Neural progenitor cell (in vitro differentiated cells): ENCODE data around the gene PIK3R3.

Experiments used
- EZH2 ChIP-seq: fragments of 200-600 bp; sonication (generic); IDR thresholded peaks from 2 replicates; pipeline ENCODE4 v1.6.1; 2017; ENCODE audit warnings: antibody characterized with exemption, mild to moderate bottlenecking, moderate library complexity
- EZH2phosphoT487 ChIP-seq: fragments of 200-600 bp; sonication (generic); IDR thresholded peaks from 2 replicates; pipeline ENCODE4 v1.6.1; 2017; ENCODE audit warnings: antibody characterized with exemption
- TF ChIP-seq, protein P1 (sequence below): fragments of 200-600 bp; sonication (generic); IDR thresholded peaks from 2 replicates; pipeline ENCODE4 v1.5.1; 2017; ENCODE audit warnings: antibody characterized with exemption, mild to moderate bottlenecking

DNA sequence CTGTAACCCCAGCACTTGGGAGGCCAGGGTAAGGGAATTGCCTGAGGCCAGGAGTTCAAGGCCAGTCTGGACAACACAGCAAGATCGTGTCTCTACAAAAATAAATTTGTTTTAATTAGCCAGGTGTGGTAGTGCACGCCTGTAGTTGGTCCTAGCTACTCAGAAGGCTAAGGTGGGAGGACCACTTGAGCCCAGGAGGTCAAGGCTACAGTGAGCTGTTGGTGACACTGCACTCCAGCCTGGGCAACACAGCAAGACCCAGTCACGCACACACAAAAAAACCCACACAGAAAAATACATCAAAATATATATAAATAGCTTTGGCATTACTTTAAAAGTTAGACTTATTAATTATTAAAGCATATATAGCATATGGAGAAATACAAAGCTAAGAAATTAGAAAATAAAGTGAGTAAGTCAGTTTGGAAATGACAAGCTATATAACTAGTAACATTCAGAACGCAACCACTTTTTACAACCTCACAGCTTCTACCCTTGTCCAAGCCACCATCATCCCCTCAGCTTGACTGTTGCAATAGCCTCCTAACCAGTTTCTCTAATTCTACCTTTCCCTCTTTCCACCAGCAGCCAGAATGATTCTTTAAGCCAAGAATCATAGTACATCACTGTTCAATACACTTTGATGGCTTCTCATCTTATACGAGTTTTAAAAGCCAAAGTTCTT is 14.5 kb downstream of the PIK3R3 start:
- TF ChIP-seq, protein P1, sequence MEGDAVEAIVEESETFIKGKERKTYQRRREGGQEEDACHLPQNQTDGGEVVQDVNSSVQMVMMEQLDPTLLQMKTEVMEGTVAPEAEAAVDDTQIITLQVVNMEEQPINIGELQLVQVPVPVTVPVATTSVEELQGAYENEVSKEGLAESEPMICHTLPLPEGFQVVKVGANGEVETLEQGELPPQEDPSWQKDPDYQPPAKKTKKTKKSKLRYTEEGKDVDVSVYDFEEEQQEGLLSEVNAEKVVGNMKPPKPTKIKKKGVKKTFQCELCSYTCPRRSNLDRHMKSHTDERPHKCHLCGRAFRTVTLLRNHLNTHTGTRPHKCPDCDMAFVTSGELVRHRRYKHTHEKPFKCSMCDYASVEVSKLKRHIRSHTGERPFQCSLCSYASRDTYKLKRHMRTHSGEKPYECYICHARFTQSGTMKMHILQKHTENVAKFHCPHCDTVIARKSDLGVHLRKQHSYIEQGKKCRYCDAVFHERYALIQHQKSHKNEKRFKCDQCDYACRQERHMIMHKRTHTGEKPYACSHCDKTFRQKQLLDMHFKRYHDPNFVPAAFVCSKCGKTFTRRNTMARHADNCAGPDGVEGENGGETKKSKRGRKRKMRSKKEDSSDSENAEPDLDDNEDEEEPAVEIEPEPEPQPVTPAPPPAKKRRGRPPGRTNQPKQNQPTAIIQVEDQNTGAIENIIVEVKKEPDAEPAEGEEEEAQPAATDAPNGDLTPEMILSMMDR: no peak
- TF ChIP-seq EZH2phosphoT487: no peak
- no peak for TF ChIP-seq EZH2
